ENCODE results near the gene DNAH2.

DNA sequence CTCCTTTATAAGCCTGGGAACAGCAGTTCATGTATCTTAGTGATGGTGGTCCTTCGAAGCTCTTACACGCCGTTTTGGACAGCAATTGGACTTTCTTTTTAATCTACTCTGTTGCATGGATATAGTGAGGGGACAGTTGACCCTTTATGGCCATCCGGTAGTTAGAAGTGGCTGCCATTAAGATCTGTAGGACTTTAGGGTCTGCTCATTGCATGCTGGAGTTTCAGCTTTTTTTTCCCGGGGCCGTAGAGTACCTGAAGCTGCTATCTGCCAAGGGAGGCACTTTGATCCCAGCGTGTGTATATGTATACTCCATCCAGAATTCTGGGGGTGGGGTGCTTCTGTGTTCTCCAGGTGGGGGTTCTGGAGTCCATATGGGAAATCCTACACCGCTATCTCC, 141.5 kb downstream of the DNAH2 start:
- TF ChIP-seq POLR2A (IDR thresholded peaks at IDR 0.05) (no peak), EP300 (IDR thresholded peaks at IDR 0.05) (no peak)
- TF ChIP-seq, protein P1, sequence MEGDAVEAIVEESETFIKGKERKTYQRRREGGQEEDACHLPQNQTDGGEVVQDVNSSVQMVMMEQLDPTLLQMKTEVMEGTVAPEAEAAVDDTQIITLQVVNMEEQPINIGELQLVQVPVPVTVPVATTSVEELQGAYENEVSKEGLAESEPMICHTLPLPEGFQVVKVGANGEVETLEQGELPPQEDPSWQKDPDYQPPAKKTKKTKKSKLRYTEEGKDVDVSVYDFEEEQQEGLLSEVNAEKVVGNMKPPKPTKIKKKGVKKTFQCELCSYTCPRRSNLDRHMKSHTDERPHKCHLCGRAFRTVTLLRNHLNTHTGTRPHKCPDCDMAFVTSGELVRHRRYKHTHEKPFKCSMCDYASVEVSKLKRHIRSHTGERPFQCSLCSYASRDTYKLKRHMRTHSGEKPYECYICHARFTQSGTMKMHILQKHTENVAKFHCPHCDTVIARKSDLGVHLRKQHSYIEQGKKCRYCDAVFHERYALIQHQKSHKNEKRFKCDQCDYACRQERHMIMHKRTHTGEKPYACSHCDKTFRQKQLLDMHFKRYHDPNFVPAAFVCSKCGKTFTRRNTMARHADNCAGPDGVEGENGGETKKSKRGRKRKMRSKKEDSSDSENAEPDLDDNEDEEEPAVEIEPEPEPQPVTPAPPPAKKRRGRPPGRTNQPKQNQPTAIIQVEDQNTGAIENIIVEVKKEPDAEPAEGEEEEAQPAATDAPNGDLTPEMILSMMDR (IDR thresholded peaks at IDR 0.05): no peak

Measured in tibial nerve (tissue), 4 donors.